ENCODE data around the gene SARM1.
"Not testable (repeated sequence)": the region's sequence is repeated elsewhere in the genome, so short reads cannot be mapped to it uniquely, and the experiment has no call there.

The SARM1 gene

GRCh38 chr17:28415886-28416285, 44.4 kb downstream of the SARM1 start:
- DNase-seq (ENCODE audit: low read depth in 1 of 2, low spot score in 1 of 2), result no peak

DNA sequence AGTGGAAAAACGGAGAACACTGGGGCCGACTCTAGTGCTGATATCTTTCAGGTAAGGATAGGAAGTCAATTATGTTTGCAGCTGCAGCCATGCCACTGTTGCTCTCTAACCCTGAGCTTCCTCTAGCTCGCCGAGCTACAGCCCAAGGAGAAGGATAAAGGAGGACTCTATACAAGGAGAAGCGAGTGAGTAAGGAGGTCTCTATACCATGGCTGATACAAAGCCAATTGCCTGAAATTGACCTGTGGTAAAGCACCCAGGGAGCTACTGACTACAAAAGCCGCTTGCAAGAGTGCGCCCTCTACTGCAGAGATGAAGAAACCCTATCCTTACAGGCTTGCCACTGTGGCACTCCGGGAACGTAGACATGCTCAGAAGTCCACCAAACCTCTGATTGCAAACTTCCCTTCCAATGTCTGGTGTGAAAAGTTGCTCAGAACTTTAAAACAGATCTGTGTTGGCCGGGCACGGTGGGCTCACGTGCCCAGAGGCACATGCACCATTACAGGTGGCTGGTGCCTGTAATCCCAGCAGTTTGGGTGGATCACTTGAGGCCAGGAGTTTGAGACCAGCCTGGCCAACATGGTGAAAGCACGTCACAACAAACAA, 45.3 kb downstream of the SARM1 start:
- DNase-seq (ENCODE audit: low read depth in 1 of 2, low spot score in 1 of 2), result peak; percentile 19 to 49

GRCh38 chr17:28421787-28422305, 50.4 kb downstream of the SARM1 start:
- no peak for DNase-seq (ENCODE audit: low read depth in 1 of 2, low spot score in 1 of 2)

GRCh38 chr17:28425206-28425605, 53.7 kb downstream of the SARM1 start:
- no peak for DNase-seq (ENCODE audit: low read depth in 1 of 2, low spot score in 1 of 2)

- DNase-seq (ENCODE audit: low read depth in 1 of 2, low spot score in 1 of 2), result no peak
Measured at GRCh38 chr17:28426081-28426519, 54.6 kb downstream of the SARM1 start.

- no peak for DNase-seq (ENCODE audit: low read depth in 1 of 2, low spot score in 1 of 2)
Measured at GRCh38 chr17:28427371-28427770, 55.9 kb downstream of the SARM1 start.

DNA sequence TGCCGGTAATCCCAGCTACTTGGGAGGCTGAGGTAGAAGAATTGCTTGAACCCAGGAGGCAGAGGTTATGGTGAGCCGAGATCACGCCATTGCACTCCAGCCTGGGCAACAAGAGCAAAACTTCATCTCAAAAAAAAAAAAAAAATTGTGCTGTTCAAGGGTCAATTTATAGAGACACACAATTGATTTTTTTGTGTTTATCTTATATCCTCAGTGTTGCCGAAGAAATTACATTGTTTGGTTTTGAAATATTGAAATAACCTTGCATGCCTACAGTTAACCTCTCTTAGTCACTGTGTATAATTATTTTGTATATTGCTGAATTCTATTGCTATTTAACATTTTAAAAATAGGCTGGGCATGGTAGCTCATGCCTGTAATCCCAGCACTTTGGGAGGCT, 56.5 kb downstream of the SARM1 start:
- not testable (repeated sequence) for DNase-seq (ENCODE audit: low read depth in 1 of 2, low spot score in 1 of 2)

DNA sequence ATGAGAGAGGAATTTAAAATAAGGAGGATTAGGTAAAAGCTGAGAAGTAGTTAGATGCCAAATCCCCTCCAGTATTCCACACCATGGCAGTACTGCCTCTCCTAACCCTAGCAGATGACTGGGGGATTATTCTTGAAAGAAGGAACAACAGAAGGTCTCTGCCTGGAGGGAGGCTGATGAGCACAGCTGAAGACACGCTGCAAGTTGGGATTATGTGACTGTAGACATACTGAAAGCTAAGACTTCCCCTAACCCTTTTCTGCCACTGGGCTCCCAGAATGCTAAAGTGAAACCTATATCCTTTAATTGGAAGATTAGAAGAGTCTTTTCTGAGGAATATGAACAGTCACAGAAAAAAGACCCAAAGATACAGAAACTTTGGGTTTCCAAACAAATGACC, 62.2 kb downstream of the SARM1 start:
- no peak for DNase-seq (ENCODE audit: low read depth in 1 of 2, low spot score in 1 of 2)

GRCh38 chr17:28434326-28434725, 62.8 kb downstream of the SARM1 start:
- DNase-seq (ENCODE audit: low read depth in 1 of 2, low spot score in 1 of 2), result not testable (repeated sequence)

- no peak for DNase-seq (ENCODE audit: low read depth in 1 of 2, low spot score in 1 of 2)
Measured at GRCh38 chr17:28443901-28444638, 72.6 kb downstream of the SARM1 start.

- no peak for DNase-seq (ENCODE audit: low read depth in 1 of 2, low spot score in 1 of 2)
Measured at GRCh38 chr17:28446716-28447395, 75.4 kb downstream of the SARM1 start.

DNA sequence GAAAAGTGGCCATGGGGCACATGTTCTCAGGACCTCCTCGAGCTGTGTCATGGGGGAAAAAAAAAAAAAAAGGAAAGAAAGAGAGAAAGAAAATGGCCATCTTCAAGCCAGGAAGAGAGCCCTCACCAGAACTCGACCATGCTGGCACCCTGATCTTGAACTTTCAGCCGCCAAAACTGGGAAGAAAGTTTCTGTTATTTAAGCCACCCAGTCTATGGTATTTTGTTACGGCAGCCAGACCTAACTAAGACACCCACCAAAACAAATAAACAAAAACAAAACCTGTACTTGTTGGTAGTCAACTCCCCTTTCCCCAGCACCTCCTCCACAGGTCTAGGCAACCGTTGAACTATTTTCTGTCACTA, 75.9 kb downstream of the SARM1 start:
- no peak for DNase-seq (ENCODE audit: low read depth in 1 of 2, low spot score in 1 of 2)

GRCh38 chr17:28449859-28450258, 78.4 kb downstream of the SARM1 start:
- no peak for DNase-seq (ENCODE audit: low read depth in 1 of 2, low spot score in 1 of 2)

All from activated CD4-positive, alpha-beta T cell treated with anti-CD3 and anti-CD28 coated beads, Interleukin-2, amount 50 U/mL, for 24 hours (primary cell).